ENCODE data around the gene COQ4.
A peak's percentile ranks its signal among the peaks of the same experiment; 100 is the strongest.
"Not testable (repeated sequence)": the region's sequence is repeated elsewhere in the genome, so short reads cannot be mapped to it uniquely, and the experiment has no call there.

COQ4 gene

DNA sequence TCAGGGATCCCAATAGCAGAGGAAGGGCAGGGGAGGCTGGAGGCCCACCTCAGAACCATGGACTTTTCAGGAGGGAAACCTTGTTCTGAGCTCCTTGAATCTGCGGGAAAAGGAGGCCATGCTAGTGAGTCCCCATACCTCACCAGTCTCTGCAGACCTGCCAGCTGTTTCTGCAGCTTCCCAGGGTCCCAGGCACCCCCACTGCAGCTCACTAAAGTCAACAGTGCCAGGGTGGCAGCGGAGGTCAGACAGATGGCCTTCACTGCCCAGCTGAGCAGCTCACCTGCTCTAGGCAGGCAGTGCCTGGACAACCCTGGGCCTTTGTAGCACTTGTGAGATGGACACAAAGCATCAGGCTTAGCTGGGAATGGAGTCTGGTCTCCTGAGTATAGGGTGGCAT is 13.3 kb downstream of the COQ4 start:
- DNase-seq (ENCODE audit: low read depth), result no peak
- no peak overlapping the region for H3K4me3 ChIP-seq (ENCODE audit: low read depth, low read length)
- TF ChIP-seq, protein P1, sequence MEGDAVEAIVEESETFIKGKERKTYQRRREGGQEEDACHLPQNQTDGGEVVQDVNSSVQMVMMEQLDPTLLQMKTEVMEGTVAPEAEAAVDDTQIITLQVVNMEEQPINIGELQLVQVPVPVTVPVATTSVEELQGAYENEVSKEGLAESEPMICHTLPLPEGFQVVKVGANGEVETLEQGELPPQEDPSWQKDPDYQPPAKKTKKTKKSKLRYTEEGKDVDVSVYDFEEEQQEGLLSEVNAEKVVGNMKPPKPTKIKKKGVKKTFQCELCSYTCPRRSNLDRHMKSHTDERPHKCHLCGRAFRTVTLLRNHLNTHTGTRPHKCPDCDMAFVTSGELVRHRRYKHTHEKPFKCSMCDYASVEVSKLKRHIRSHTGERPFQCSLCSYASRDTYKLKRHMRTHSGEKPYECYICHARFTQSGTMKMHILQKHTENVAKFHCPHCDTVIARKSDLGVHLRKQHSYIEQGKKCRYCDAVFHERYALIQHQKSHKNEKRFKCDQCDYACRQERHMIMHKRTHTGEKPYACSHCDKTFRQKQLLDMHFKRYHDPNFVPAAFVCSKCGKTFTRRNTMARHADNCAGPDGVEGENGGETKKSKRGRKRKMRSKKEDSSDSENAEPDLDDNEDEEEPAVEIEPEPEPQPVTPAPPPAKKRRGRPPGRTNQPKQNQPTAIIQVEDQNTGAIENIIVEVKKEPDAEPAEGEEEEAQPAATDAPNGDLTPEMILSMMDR (conservative IDR thresholded peaks at IDR 0.05; ENCODE audit: low read depth, low read length), result no peak

DNA sequence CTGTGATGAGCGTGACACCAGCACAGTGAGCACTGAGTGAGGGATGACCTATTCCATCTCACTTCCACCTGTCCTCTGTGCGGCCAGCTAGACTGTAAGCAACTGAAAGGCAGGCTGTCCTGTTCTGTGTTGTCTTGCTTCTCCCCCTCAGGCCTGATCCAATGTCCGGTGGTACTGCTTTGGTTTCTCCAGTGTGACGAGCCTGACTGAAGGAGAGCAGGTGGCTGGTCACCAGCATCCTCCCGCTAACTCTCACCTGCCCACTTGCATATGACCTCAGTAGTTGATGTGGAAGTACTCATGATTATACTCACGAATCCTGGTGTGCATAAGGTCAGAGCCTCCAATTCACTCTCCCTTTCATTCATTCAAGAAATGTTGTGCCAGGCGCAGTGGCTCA is 15.3 kb downstream of the COQ4 start:
- TF ChIP-seq, protein P1 (conservative IDR thresholded peaks at IDR 0.05; ENCODE audit: low read depth, low read length), result no peak
- no peak overlapping the region for H3K4me3 ChIP-seq (ENCODE audit: low read depth, low read length)
- no peak for DNase-seq (ENCODE audit: low read depth)

DNA sequence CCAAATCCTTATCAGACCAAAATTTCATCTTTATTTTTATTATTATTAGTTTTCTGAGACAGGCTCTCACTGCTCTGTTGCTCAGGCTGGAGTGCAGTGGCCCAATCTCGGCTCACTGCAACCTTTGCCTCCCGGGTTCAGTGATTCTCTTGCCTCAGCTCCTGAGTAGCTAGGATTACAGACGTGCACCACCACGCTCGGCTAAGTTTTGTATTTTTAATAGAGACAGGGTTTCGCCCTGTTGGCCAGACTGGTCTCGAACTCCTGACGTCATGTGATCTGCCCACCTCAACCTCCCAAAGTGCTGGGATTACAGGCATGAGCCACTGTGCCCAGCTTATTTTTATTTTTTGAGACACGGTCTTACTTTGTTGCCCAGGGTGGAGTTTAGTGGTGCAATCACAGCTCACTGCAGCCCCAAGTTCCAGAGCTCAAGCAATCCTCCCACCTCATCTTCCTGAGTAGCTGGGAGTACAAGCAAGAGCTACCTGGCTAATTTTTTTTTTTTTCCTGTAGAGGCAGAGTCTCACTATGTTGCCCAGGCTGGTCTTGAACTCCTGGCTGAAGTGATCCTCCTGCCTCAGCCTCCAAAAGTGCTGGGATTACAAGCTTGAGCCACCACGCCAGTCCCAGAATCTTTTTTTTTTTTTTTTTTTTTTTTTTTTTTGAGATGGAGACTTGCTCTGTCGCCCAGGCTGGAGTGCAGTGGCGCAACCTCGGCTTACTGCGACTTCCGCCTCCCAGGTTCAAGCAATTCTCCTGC is 16.4 kb downstream of the COQ4 start:
- not testable (repeated sequence) for H3K4me3 ChIP-seq (ENCODE audit: low read depth, low read length); DNase-seq (ENCODE audit: low read depth)

DNA sequence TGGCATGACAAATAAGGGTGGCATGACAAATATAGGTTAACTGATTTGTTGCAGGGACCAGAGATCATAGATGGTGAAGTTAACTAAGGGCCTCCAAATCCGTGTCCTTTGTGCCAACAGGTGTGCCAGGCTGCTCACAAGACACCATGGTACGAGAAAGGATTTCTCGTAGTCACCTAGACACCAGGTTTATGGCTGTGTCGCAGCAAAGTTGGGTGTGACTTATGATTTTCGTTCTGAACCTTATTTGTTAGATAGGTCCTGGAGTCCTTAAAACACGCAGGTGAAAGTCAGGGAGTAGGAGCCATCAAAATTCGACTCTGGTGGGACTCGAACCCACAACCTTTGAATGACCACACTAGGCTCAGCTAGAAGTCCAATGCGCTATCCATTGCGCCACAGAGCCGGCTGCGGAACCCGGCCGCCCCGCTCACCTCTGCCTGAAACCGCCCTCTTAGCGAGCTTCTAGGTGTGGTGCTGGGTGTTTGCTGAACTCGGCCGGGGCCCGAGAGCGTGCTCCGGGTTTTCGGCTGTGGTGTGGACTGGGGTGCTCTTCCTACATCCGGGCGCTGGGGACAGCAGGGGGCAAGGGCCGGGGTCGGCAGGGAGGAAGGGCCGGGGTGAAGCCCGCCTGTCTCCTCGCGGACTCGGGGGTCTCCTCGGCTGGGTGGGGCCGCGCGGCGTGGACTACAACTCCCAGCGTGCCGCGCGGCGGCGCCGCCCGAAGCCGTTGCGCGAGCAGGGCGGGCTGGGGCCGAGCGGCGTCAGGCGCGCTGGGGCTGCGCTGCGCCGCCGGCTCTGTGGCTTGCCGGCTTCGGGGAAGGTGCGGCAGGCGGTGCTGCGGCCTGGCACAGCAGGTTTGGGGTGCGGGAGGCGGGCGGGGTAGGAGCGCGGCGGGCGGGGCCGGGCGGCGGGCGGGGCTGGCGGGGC is 17.4 kb downstream of the COQ4 start, which contains the start of gene SLC27A4:
Gene SLC27A4 (plus strand): TSS at position 767 of the 930 bp plus-strand sequence. CDS start 2,606 bp downstream, outside the sequence.
- H3K4me3 ChIP-seq (ENCODE audit: low read depth, low read length), result peak within 1 kb of the TSS; percentile 71
- DNase-seq (ENCODE audit: low read depth), result peak; percentile 75
- TF ChIP-seq, protein P1 (conservative IDR thresholded peaks at IDR 0.05; ENCODE audit: low read depth, low read length), result no peak

DNA sequence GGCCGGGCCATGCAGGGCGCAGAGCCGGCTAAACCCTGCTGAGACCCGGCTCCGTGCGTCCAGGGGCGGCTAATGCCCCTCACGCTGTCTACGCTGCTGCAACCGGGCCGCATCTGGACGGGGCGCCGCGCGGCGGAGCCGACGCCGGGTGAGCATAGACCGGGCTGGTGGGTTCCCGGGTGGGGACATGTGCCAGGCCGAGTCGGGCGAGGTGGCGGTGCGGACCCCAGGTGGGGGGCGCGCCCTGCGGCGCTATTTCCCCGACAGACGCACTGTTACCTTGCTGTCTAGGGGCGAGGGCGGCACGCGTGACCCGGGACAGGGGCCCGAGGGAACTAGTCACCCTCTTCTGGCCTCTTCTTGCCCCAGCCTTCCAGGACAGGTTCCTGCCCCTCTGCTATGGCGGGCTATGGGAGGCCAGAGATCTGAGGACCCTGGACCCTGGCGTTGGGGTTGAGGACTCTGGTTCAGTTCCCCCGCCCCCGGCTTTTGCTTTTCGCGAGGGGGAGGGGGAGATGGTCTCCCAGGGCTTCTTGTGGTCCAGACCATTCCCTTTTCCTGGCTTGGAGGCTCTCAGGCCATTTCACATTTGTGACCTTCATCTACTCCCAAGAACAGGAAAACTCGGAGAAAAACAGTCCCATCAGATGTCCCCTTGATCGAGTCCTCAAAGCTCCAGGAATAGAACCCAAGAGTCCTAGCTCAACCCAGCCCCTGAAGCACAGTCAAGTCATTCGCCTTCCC is 18.2 kb downstream of the COQ4 start:
- no peak for DNase-seq (ENCODE audit: low read depth)
- TF ChIP-seq, protein P1 (conservative IDR thresholded peaks at IDR 0.05; ENCODE audit: low read depth, low read length), result no peak
- H3K4me3 ChIP-seq (ENCODE audit: low read depth, low read length), result peak overlapping the region; percentile 71

DNA sequence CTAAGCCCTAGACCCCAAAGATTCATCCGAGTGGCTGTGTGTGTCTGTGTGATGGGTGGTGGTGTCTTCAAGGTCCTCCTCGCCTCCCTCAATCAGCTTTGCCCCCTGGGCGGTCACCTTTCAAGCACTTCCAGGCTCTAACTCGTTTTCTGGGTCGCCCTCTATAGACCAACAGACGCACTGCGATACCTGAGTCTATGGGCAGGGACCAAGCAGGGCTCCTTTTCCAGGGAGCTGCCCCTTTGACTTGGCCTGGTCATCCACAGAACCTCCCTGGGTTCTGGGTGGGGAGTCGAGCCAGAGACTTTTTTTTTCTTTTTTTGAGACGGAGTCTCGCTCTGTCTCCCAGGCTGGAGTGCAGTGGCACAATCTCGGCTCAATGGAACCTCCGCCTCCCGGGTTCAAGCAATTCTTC is 18.8 kb downstream of the COQ4 start:
- TF ChIP-seq, protein P1 (conservative IDR thresholded peaks at IDR 0.05; ENCODE audit: low read depth, low read length), result peak; percentile 77
- H3K4me3 ChIP-seq (ENCODE audit: low read depth, low read length), result peak overlapping the region; percentile 71
- peak; percentile 74 for DNase-seq (ENCODE audit: low read depth)

Data from choroid plexus epithelial cell (primary cell).